ENCODE measurements around the gene FAM13A.

DNA sequence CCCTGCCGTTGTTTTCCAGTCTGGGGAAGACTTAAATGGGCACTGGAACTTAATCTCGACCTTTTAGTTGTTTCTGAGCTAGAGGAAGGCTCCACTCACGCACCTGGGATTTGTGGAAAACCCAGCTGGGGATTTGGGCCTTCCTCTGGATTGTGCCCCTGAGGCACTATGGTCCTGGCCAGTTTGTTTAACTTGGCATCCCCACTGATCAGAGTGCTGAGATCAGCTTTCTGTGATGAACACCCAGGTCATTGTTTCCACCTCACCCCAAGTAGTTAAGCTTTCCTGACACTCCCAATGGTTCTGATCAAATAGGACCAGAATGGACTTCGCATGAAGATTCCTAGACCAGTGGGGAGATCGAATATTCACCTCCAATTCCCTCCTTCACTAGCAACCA lies 338.9 kb downstream of the FAM13A start:
- TF ChIP-seq SUZ12 (IDR thresholded peaks at IDR 0.05): no peak
- no peak for TF ChIP-seq TARDBP (IDR thresholded peaks at IDR 0.05)
- TF ChIP-seq SP1 (IDR thresholded peaks at IDR 0.05): no peak

Measured in HEK293T (cell line).